Activated CD8-positive, alpha-beta memory T cell treated with anti-CD3 and anti-CD28 coated beads for 1 hour (primary cell): Measurements from ENCODE around the gene CNTN3.

Experiments used
- DNase-seq, 2 donors: peaks; one replicate each; pipeline ENCODE4 v3.0.0-alpha.2; 2020; ENCODE audit warnings: low read depth in 1 of 2; ENCODE audit errors: extremely low read depth in 1 of 2

CNTN3 gene

DNA sequence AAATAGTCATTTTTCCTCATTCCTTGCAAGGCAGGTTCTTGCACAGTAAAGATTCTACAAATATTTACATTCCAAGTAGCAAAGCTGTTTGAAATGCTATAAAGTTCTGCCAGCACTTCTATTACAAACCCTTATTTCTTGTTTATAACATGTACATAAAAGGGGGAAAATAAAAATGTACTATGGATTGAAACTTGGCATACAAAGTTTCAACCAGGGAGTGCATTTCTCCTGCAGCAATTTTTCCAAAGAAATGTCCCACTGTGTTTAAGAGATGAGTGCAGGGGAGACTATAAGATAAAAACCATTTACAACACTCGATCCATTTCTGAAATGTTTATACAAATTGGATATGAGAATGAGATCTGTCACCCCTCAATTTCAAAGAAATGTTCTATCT, 3.3 kb downstream of the CNTN3 start:
- no peak for DNase-seq

DNA sequence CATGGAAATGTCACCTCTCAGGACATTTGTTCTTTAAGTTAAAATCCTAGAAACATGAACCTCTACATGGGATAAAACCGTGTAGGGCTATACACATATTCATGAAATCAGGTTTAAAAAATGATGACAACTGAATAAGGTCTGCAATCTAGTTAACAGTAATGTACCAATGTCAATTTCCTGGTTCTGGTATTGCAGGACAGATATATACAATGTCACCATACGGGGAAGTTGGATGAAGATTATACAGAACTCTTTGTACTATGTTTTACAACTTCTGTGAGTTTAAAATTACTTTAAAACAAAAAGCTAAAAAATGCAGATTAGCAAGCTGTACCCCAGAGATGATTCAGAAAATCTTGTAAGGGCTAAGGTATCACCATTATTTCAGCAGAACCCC, 6.7 kb downstream of the CNTN3 start:
- no peak for DNase-seq

DNA sequence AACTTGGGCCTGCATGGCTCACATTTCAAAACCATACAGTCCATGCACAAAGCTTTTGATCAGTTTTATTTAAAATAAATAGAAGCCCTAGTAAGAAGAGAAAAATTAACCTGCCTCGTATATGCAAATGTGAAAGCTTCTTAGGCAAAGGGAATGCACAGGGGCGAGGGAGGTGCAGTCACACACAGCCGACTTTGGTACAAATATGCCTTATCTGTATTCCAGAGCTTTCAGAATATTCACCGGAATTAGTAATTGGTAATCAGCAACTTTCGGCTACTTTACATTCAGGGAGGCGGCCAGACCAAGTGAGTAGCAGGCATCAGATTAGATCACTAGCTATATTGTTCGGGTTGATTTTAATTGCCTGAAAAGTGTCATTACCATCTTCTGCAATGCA, 7.5 kb downstream of the CNTN3 start:
- DNase-seq: no peak

DNA sequence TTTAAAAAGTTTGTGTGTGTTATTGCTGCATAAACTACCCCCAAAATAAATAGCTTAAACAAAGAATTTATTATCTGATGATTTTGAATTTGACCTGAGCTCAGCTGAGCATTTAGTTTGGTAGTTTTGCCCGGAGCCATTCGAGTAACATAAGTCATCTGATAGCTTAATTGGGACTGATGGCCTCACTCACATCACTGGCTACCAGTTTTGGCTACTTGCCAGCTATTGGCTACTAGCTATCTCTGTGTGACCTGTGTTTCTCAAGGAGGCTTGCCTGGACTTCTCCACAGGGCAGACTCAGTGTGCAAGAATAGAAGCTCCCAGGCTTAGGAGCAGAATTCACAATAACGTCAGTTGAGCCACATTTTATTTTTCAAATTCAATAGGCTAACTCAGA, 9.0 kb downstream of the CNTN3 start:
- no peak for DNase-seq

DNA sequence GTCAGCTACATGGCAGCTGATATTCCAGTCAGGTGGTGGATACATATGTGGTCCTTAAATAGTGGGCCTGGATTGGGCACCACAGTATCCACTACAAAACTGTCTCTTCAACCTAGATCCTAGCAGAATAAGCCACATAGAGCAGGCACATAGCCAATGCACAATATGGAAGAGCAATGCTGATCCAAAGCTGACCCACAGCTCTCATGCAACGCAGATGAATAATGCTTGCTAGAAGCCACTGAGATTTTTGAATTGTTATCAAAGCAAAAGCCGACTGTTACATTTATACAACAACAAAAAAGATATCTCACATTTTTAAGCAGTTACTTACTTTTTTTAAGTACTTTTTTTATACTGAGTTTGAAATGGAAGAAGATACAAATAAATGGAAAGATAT, 11.2 kb downstream of the CNTN3 start:
- no peak for DNase-seq

DNA sequence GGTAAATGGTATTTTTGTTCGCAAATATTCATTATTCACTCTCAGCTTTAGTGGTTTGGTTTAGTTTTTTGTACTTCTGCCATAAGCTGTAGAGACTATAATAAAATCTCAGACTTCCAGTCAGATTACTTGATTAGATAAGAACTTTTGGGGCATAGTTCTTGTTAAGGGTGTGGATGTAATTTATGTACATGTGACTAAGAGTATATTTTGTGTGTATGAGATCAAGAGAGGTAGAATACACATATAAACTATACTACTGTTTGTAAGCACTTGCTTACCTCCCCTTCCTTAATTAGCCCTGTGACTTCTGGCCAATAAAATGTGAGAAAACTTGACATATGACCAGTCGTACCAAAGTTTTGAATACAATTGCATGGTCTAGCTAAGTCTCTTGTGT, 12.0 kb downstream of the CNTN3 start:
- DNase-seq: no peak

DNA sequence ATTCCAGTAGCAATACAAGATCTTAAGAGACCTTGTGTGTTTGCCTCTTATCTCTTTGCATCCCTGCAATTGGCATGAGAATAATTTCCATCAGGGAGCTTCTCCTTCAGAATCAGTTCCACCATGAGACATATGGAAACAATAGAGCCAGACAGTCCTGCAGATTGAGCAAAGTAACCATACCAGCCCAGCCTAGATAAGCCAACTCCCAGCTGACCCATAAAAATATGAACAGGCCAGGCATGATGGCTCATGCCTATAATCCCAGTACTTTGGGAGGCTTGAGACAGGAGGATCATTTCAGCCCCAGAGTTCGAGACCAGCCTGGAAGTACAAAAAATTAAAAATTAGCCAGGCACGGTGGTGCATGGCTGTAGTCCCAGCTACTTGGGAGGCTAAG, 12.7 kb downstream of the CNTN3 start:
- DNase-seq: no peak

DNA sequence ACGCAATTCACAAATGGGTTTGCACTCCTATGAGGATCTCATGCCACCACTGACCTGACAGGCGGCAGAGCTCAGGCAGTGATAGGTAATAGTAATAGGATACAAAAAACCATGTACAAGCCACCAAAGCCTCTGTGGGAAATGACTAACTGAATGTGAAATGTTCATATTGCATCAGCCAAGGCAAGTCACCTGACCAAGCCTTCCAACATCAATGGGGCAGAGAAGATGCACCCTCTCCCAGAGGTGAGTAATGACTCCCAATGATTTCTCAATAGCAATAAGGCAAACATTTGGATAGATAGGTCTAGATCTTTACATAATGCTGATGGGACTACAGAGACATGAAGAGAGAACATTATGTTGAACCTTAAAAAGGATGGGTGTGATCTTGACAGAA, 14.9 kb downstream of the CNTN3 start:
- DNase-seq: no peak

DNA sequence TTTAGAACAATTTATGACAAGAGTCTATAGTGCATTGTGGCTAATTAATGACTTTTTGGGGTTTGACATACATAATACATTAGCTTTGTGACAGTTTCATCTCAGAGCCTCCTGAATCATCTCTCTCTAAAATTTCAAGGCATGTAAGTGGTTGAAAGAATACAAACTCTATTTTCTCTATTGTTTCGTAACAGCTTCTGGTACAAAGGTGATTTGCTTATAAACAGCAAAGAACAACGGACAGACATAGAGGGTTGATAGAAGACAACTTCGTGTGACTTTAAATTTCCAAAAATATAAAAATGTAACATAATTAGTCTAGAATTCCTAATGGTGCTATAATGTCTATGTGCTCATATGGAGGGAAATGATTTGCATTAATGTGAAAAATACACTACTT, 21.3 kb downstream of the CNTN3 start:
- no peak for DNase-seq

DNA sequence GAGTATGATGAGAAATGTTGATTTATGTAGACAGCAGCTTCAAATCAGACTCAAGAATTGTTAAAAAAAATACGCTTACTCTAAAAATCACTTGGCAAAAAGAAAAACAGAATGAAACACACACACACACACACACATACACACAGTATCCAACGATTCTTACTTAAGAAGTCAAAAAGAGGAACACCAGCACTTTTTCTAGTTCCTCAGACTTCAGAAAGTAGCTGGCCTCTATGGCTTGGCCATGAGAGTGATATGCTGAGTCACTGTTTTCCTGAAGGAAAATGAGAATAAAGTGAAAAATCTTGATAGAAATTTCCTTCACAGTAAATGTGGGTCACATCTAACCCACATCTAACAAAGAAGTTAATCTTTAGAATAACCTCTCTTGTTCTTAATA, 22.1 kb downstream of the CNTN3 start:
- DNase-seq: no peak

DNA sequence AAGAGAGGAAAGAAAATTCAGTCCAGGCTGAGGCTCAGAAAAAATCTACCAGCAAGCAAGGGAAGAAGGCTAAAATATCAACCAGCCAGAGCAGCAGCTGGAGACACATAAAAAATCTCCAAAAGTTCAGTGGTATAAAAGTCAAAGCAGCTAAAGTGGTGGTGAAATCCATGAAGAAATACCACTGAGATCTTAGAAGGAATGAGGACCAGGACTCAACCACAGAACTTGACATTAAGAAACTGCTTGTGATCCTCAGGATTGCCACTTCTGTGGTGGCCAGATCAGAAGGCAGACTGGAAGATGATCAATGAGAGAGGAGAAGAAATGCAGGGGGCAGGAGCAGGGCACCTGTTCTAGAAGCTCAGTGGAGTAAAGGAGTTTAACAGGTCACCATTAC, 22.5 kb downstream of the CNTN3 start:
- DNase-seq: no peak

DNA sequence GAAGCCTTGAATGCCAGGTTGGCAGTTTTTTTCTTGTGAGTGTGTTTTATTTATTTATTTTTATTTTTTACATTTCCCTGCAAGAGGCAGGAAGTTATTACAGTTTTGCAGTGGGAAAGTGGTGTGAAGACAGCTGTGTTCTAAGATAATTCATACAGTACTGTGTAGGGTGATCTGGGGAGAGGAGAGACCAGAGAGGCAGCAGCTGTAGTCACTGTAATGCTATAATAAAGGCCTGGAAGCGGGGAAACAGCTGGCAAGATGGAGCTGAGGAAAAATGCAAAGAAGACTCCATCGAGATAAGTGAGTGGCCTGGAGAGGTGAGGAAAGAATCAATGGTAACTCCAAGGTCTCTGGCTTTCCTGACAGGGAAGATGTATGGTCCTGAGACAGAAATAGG, 23.1 kb downstream of the CNTN3 start:
- no peak for DNase-seq

DNA sequence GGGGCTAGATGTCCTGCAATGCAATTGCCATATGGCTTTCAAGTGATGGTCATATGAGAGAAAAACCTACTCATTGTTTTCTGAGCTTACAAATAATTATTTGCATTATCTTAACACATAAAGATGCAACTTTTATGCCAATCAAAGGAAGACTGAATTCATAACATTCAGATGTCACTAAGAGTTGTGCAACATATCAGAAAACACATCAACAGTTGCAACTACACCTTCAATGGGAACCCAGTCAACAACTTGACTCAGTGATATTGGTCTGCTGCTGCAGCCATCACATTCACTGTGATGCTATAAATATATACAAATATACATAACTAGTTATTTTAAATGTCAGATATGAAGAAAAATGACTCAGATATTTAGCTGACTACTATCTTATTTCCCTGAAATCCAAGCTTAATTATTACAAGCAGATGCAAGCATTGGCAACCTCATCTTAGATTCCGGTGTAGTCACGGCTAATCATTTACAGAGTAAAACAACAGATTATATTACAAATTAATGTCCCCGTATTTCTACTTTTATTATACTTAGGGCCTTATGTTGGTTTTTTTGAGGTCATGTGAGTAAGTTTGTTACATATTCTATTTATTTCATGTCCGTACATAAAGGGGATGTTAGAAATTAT, 23.7 kb downstream of the CNTN3 start:
- DNase-seq: no peak

DNA sequence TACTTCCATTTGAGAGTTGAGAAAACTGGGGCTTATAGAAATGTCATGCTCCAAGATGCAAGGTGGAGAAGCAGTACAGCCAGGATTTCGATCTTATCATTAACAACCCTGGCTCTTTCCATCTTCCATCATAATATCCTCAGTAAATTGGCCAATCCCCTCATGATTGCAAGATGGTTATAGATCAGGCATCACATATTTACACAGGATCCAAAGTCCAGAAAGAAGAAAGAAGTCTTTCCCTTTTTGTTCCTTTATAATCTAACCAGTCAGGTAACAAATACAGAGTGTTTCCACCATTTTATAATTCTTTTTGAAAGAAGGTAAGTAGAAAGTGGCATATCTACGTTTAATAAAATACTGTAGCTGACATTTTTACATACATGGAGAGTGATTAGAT, 29.7 kb downstream of the CNTN3 start:
- no peak for DNase-seq

DNA sequence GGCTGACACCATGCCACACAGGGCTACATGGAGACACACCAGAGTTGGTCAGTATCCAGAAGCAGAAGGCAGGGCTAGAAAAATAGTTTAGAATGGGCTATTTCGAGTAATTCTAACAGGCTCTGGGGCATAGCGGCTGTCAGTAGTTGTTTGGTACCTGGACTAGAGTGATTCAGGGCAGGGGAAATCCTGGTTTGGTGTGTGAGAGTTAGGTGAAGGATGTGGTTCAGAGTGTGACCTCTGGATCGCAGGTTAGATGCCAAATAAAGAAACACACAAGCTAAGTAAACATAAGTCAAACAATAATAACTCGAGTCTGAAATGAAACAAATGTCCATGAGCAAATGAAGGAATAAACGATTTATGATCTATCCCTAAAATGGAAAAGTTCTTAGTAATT, 31.5 kb downstream of the CNTN3 start:
- no peak for DNase-seq

DNA sequence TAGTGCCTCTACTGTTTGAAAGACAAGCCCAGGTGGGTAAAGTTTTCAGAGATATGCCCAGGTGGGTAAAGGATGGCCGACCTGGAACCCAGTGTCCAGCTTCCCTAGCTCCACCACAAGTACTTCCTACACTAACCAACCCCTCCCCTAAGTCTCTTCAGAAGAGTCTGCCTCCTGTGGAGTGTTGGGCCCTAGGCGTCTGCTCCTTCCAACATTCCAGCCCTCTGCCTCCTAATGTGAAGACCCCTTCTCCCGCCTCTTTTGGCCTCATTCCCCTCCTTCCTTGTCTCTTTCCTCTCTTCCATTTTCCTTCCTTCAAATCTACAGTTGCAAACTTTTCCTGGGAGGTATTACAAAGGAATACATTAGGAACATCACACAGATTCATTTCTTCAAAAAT, 38.6 kb downstream of the CNTN3 start:
- no peak for DNase-seq

DNA sequence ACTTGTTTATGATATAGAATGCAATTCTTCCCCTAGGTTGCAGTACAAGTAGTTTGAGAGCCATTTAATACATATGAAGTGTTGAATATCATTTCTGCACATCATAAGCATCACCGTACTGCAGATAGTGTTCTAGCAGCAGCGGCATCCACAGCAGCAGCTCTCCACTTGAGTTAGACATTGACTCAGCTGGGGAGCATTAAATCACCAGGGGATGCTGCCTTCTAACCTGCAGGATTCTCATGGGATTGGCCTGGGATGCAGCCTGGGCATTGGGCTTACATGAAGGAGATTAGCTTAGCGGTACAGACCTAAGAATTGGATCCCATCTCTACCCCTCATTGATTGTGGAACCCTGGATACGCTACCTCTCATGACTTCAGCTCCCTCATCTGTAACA, 43.3 kb downstream of the CNTN3 start:
- DNase-seq: no peak
